ENCODE data around the gene F12.

The F12 gene

GRCh38 chr5:177410575-177410974 is 1.2 kb upstream of the F12 start:
- no peak for DNase-seq

GRCh38 chr5:177405805-177406204 is 3.6 kb downstream of the F12 start:
- DNase-seq: peak; percentile 81

DNA sequence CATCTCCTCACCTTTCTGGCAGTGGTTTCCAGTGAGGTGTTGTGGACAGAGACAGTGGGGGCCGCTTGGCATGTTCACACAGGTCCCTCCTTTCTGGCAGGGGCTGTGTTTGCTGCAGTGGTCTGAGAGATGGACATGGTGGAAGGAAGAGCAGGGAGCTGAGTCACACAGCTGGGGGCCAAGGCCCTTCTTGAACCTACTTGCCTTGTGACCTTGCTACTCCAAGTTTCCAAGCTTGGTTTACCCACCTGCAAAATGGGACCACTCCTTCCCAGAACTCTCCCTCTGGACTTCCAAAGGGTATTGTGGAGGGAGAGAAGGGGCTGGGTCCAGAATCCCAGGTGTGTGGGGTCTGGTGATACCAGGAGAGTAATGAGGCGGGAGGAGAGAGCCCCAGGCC is 4.1 kb downstream of the F12 start:
- DNase-seq: no peak

DNA sequence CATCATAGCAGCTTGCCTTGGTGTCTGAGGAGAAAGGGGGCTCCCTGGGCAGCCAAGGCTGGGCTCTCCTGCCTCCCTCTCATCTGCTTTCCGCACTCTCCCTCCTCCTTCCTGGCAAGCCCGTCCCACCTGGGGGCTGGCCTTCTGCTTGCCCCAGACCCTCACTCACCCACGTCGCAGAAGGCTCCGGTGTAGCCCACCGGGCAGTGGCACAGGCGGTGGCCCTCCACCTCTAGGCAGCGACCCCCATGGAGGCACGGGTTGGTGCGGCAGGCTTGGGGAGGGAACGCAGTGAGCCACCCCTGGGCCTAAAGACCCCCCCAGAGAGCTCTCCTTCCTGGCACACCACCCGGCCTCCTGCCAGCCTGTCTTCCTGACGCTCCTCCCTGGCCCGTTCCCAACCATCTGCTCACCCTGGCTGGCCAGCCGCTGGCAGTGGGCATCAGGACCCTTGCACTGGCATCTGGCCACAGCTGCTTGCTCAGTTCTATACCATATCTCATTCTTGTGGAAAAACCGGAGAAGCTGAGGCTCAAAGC is 4.7 kb downstream of the F12 start:
- no peak for DNase-seq

DNA sequence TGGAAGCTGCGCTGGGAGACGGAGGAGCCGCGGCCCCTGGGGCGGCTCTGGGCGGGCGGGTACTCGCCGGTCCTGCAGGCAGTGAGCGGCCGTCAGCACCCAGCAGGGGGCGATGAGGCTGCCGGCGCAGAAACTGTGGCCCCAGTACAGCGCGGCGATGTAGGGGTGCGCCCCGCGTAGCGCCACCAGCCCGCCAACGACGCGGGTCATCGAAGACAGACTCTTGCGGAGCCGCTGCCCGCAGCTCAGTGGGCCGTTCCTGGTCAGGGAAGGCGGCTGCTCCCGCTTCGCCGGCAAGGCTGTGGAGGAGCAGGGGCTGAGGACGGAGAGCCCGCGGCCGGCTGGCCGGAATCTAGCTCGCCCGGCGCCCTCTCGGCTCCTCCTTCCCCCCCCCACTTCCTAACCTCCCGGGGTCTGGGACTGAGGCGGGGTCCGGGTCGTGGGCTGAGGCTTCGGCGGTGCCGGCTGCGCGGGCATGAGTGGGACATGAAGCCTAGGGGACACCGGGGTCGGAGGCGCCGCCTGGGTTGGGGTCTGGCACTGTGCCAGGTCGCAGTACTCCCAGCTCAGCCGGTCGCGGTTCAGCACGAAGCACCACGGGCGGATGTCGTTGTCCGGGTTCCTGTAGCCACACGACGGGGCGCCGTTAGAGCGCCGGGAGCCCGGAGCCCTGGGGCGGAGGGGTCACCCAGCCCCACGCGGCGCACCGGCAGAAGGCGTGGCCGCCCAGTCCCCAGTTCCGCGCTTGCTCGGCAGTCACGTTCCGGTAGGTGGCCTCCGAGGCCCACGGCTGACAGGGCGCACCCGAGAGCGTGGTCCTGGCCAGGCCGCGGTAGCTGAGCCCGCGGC is 5.3 kb downstream of the F12 start:
- peak; percentile 90 for DNase-seq

DNA sequence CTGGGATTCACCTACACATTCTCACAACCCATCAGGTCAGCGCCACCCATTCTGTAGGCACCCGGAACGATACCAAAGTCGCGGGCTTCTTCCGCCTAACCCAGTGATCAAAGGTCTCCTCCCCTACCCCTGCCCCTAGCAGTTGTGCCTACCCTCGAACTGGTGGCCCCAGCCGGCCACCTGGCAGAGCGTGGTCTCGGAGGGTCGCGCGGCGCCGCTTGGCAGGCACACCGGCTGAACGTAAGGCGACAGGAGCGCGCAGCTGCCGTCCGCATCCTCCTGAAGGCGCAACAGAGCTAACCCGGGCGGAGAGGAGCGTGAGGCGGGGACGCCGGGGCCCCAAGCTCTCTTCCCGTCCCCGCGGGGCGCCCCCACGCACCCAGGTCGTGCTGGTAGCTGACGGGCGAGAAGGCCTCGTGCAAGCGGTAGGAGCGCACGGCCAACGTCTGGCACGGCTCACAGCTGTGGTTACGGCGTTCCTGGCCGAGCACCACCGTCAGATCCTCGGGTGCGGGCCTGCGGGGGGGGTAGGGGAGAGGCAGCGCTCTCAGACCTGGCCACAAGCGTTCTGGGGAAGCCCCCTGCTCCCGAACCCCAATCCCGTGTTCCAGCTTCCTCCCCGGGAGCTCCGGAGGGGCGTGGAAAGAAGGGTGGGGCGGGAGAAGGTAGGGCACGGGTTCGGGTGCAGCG is 6.1 kb downstream of the F12 start:
- no peak for DNase-seq

GRCh38 chr5:177402271-177403043 is 6.9 kb downstream of the F12 start:
- no peak for DNase-seq

DNA sequence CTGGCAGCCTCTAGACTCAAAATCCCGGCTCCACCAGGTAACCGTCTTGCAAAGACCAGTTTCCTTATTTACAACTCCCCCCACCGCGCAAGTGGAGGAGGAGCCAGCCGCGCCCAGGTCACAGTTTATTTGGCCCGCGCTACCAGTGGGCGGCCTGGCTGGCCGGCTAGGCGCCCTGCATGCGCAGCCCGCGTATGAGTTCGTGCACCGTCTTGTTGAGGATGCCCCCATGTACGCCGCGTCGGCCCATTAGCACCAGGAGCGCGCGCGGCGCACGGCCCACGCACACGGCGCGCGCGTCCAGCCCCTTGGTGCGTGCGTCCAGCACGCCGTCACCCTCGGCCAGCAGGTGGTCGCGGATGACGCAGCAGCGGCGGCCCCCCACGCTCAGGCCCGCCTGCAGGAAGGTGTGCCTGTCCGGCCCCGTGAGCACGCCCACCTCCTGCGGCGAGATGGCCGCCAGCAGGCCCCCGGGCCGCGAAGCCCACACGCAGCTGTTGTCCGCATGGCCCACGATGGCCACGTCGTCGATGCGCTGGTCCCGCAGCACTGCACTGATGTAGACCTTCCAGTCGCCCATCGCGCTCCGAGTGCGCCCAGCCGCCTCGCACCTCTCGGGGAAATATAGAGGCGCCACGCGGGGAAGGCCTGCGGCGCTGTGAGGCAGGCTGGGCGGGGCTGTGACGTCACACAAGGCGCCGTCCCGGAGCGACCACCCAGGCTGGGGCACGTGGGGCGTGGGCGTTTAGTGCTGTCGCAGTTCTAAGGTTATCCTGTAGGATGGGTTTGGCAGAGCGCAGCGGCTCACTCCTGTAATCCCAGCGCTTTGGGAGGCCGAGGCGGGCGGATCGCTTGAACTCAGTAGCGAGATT is 9.1 kb downstream of the F12 start, which contains the start of gene PFN3:
TSS of gene PFN3 (minus strand) at position 665 of the 872 bp plus-strand sequence. CDS start at position 580, 85 bp downstream.
- no peak for DNase-seq

DNA sequence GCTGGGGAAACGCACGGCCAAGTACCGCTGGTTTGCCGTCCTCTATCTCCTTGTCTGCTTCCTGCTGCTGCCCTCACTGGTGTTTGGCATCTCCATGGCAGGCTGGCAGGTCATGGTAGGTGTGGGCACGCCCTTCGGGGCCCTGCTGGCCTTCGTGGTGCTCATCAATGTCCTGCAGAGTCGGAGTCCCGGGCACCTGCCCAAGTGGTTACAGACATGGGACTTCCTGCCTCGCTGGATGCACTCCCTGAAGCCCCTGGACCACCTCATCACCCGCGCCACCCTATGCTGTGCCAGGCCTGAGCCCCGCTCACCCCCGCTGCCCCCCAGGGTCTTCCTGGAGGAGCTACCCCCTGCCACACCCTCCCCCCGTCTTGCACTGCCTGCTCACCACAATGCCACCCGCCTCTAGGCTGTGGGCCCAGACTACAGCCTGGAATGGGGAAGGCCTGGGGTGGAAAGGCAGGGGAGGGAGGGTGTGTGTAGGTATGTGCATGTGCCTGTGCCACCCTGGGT is 11.4 kb downstream of the F12 start:
- DNase-seq: no peak

DNA sequence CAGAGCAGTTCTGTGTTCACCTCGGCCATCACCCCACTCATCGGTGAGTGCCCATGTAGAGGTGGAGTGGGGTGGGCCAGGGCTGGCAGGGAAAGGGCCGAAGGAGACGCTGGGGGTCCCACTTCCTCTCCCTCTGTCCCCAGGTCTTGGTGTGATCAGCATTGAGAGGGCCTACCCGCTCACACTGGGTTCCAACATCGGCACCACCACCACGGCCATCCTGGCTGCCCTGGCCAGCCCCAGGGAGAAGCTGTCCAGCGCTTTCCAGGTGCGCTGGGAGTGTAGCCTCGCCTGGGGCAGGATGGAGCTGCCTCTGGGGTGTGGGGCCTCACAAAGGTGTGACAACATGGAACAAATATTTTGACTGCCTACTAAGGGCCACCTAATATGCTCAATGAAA is 12.6 kb downstream of the F12 start:
- DNase-seq: no peak

GRCh38 chr5:177396078-177396477 is 13.3 kb downstream of the F12 start:
- no peak for DNase-seq

DNA sequence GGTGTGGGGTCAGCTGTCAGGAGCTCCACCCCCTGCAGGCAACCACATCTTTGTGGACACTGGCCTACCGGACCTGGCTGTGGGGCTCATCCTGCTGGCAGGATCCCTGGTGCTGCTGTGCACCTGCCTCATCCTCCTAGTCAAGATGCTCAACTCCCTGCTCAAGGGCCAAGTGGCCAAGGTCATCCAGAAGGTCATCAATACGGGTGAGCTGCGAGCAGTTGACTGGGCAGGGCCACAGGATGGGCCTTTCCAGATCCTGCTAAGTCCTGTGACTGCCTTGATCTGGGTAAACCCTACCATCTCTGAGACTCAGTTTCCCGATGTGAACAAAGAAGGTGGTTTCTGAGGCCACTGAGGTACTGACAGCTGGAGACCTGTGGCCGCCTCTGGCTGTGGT is 15.4 kb downstream of the F12 start:
- DNase-seq: no peak

GRCh38 chr5:177393206-177393765 is 16.1 kb downstream of the F12 start:
- DNase-seq: peak; percentile 64

GRCh38 chr5:177392765-177393164 is 16.6 kb downstream of the F12 start:
- DNase-seq: no peak

DNA sequence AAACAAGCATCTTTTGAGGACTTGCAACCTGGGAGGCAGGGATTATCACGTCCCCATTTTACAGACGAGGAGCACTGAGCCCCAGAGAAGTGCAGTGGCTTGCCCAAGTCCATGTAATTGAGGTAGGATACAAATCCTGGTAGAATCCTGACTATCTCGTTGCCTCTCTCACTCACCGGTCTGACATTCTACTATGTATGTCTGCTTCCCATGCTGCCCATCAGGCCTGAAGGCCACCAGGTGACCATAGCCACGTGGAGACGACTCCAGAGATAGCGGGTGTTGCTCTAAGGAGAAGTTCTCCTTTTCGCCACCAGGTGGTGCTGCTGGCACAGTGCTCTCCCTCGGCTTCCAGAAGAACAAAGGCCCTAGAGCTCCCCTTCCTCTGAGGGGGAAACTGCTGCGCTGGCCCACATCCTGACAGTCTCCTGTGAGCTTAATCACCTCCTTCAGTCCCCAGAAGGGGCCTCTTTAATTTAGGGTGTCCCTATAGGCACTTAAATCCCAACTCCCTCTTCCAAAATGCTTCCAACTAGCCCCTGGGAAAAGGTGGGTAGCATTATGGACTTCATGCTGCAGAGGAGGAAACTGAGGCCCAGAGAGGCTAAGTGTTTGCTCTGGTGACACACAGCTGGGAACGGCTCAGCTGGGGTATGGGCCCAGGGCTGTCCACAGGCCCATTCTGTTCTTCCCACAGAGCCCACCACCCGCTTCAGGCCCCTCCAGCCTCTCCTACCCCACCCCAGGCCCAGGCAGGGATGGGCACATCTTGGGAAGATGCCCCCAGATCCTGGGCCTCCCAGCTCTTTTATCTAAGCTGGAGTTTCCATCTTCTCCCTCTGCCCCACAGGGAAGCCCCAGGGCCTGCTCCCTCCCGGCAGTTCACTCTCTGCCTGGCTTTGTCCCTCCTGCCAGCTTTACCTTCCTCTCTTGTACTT is 18.7 kb downstream of the F12 start:
- peak; percentile 84 for DNase-seq

- peak; percentile 42 for DNase-seq
These were observed 19.9 kb downstream of the F12 start for GRCh38 chr5:177389241-177390169.

DNA sequence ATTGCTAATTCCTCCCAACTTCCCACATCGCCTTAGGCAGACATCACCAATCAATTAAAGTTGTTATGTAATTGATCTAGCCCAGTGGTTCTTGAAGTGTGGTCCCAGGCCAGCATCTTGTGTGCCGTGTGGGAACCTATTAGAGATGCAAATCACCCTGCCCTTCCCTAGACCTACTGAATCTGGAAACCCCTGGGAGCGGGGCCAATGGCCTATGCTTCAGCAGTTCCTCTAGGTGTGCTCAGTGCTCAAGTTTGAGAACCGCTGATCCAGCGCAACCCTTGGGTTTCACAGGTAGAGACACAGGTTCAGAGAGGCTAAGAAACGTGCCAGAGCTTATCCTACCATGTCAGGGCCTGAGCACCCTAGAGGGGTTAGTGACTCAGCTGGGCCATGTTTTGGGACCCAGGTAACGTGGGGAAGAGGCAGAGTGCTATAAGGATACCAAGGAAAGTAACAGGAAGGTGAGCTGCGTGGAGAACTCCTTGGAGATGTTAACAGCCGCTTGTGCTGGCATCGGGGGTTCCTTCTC is 20.8 kb downstream of the F12 start:
- DNase-seq: no peak

DNA sequence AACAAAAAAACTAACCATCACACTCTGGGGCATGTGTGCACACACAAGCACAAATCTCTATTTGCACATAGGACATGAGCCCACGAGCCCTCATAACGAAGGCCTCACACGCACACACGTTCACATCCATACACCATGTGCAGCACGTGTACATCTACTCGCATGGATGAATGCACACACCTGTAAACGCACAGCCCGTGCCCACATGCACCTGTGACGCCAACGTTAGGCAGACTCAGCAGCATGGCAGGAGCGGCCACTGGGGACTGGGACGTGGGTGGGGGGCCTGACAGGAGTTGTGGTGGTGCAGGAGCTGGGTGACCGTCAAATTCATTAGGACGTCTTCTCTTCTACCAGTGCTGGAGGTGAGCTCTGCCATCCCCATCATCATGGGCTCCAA is 22.0 kb downstream of the F12 start:
- DNase-seq: no peak

DNA sequence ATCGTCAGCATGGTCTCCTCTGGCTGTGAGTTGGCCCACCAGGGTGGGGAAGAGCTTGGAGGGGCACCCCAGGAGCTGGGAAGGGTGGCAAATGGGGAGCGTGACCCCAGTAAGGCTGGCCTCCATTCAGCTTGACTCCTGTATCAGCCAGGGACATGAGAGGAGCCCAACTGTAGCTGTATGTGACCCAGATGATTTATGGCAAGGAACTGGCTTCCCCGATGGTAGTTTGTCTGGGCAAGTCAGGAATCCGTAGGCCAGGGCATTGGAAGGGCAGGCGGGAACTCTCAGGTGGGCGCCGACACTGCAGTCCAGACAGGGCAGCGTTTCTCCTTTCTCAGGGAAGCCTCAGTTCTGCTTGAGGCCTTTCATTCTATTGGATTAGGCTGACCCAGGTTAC is 22.8 kb downstream of the F12 start:
- no peak for DNase-seq

Data from GDM1 (cell line).